Stimulated activated CD8-positive, alpha-beta memory T cell treated with anti-CD3 and anti-CD28 coated beads, Interleukin-2, amount 100 ng/mL, for 48 hours (primary cell): ENCODE results near the gene UNC79.

Source experiments
- DNase-seq, 2 donors: peaks; one replicate each; pipeline ENCODE4 v3.0.0-alpha.2; 2020; ENCODE audit warnings: low read depth in 2 of 2

The UNC79 gene

DNA sequence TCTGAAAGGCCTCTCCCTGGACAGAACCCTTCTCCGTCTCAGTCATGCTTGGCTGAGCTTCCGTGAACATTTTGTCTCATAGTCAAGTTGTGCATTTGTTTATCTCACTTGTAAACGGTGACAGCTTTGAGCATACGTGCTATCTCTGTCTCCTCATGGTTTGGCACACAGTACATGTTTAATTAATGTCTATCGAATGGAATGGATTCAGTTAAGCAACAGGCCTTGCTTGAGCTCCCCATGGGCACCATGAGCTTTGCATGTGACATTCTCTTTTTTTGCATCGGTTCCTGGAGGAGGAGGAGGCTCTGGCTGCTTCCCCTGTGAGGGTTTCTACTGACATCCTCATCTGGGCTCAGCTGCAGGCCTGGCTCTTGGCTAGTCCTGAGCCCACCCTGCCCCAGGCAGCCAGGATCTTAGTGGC lies 277.6 kb downstream of the UNC79 start:
- no peak for DNase-seq

DNA sequence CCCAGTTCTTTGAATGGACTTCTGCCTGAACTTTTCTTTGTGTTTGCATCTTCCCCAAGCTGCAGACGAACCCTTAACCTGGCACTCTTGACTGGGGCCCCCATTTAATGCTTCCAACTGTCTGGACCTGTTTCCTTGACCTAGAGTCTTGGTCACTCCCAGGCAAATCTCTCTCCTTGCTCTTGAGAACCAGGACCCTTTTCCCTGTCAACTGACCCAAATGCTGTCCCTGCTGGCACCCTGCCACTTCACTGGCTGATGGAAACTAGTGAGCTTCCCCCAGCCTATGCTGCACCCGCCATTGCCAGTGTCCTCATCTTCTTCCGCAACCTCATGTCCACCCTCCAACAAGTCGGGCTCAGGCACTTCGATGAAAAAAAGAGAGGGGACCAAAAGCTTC lies 278.1 kb downstream of the UNC79 start:
- DNase-seq: no peak

DNA sequence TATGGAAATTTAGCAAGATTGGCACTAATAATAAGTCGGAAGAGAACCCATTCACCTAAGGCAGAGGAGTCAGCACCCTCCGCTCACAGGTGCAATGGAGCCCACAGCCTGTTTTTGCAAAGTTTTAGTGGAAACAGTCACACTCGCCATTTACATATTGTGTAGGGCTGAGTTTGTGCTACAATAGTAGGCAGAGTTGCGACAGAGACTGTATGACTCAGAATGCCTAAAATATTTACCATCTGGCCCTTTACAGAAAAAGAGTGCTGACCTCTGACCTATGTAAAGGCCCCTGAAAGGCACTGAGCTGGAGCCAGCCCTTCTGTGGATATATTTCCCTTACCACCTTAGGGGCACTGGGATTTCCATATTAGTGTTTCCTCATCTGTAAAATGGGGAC lies 278.5 kb downstream of the UNC79 start:
- DNase-seq: no peak

DNA sequence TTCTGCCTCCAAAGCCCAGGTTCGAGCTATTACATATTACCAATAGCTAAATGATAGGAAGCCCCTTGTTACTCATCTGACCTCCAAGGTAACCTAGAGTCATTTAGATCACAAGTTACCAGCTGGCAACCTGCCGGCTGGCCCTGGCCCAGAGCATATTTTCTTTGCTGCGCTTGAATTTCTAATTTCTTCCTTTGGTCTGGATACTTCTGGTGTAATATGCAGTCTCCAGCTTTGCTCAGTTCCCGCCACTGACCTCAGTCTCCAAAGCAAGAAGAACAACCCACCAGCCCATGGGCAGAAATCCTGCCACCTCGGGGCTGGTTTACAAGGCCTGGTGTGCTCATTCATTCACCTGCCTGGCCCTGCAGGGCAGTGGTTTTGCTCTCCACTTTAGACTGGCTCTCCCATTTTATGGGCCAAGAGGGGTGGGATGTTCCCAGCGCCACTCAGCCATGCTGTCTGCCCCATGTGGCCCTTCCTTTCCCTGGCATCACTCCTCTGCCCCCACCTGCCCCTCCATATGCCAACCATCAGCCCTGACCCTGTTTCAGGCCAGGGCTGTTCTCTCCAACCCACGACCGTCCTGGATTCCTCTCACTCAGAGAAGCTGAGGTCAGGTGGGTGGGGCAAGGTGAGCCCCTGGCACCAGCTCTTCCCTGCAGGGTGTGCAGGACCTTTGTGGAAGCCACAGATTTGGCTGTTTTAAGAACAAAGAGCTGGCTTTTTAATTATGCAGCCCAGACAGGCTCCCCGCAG lies 281.5 kb downstream of the UNC79 start:
- DNase-seq: no peak

DNA sequence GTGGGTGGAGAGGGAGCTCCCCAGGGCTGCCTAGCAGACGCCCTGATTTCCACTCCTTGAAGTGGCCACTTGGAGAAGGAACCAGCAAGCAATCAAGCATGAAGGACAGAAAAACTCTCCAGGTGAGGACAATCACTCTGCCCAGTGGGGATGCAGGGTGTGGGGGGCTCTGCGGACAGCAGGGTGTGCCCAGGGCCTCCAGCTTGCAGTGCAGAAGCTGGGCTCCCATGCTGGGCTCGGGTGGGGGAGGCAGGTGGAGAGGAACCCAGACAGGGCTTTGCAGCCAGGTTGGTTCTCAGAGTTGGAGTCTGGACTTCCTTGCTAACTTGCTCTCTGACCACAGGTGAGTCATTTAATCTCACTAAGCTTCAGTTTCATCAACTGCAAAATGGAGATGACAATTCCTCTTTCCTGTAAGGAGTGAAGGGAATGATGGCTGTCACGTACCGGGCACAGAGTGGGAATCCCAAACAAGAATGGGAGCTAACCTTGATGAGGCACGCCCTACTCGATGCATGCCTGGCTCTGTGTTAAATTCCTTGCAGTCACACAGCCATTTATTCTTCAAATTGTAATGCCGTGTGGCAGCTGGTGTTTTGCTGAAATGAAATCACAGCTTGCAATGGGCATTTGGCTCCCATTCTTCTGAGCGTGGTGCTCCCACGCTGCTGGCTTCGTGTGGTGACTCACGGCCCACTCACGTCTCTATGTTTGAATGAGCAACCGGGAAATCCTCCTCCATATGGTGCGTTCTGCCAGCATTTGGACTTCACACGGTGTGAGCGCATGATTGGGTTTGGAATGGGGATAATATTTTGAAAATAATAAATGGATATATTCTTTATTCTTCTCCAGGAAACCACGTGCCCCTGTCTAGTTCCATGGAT lies 282.3 kb downstream of the UNC79 start:
- no peak for DNase-seq

DNA sequence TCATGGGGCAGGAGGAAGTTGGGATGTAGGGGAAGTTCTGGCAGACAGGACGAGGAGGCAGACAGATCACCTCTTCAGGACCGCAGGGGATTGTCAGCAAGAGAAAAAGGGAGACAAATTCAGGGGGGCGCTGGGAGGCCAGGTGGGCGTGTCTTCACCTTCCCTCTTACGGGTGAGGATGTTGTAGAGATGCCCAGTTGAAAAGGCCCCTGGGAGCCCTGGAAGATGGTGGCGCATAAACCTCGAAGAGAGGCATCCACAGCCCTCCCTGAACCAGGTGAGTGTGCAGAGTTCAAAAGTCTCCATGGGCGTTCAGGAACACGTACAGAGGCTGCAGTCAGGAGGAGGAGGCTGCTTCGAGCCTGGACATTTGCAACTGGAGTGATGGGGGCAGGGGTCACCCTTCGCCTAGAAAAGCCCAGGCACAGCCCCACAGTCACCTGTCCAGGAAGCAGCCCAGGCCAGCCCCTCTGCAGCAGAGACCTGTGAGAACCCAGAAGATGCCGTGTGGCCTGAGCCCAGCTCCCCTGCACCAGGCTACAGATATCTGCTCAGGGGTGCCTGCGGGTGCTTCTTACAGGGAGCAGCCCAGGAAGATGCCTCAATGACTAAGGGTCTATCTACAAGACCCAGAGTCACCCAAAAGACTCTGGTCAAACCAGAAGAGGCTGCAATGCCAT lies 283.1 kb downstream of the UNC79 start:
- no peak for DNase-seq

DNA sequence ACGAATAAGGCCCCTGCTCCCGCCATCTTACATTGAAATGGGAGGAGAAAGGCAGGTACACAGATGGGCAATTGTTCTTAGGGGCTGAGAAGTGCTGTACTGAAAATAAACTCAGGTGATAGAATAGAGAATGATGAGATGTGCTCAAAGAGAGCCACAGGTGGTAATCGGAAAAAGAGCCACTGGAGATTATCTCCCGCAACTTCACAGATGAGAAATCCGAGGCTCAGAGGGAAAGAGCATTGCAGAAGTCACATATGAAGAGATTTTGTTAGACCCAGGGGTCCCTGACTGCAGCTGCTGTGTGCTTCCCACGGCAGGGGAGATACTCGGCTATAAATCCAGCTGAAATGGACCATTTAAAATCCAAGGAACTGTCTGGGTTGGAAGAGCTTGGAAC lies 283.9 kb downstream of the UNC79 start:
- no peak for DNase-seq

DNA sequence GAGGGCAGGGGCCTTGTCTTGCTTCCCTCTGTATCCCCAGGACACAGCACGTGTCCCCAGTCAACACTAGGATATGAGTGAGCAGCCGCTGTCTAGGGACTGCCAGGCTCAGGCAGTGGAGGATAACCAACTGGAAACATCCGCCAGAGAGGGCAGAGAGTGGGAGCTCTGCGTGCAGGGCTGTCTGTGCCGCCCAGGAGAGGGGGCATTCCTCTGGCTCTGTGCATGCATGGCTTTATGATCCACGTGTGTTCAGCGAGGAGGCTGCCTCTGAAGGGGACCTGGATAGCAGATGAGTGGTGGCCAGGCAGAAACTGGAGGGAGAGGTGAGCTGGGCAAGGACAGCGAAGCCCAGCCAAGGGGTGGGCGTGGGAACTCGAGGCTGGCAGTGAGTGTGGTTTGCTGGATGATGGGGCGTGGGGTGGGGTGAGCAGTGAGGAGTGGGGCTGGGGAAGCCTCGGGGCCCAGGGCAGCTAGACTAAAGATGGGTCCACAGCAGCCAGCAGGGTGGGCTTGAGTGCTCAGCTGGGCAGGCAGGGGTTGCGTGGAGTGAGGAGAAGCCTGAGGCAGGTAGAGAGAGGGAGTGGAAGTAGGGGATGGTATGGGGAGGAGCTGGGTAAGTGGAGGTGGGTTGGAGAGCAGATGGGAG lies 284.7 kb downstream of the UNC79 start:
- DNase-seq: no peak

DNA sequence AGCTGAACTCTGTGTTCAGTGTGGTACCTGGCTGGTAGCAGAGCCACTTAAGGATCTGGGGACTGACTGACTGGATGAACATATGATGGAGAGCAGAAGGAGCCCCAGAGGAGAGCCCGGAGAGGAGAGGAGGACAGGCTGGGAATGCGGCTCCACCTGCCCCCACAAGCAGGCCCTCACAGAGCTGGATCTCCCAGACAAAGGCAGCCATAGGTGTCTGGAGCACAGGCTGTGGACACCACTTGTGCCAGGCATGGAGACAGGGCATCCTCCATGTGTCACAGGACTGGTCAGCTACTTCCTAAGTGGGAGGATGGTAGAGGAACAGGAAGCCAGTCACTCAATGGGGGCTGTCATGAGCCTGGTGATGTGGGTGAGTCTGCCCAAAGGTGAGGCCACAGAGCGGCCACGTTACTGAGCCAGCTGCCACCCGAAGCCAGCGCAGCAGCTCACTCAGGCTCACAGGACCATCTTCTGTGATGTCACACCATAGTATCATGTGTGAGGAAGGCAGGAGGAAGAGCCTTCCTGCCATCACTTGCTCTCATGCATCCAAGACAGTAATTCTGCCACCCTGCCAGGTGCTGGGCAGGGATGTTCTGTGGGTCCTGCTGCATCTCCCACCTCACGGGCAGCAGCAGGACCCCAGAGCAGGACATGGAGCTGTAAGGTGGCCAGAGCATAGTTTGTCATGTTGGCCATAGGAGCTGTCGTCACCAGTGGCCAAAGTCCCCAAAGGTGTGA lies 285.4 kb downstream of the UNC79 start:
- DNase-seq: no peak

DNA sequence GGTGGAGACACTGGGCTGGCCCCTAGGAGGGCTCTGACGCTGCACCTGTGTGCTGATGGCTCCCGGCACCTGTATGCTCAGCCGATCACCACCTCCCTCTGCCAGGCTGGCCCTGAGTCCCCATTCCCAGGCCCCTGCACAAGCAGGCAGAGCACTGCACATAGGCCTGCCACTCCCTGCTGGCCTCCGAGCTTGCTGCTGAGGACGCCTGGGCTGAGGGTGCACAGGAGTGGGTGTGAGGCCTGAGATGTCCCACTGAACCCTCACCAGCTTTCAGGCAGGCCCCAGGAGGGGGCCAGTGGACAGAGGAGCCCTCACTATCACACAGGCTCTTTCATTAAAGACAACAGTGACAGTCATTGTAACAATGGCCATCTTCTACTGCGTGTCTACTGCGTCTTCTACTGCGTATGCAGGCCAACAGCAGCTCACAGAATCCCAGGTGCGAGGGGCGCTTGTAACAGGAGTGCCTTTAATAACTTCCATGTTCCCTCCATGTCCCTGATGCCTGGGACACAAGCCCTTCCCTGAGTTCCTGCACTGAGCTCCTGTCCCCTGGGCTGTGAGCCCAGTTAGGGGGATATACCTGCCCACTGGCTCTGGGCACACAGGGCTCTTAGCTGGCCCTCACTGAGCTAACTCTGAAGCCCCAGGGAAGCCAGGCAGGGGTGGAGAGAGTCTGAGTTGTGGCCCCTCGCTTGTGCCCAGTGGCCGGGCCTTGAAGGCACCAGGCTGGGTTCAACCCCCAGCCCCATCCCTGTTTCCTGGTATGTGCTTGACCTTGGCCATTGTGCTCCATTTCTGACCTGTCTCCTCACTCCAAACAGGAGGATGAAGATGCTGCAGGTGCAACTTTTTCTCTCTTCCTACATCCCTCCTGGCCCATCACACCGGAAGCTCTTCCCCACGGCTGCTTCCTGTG lies 286.3 kb downstream of the UNC79 start:
- no peak for DNase-seq

DNA sequence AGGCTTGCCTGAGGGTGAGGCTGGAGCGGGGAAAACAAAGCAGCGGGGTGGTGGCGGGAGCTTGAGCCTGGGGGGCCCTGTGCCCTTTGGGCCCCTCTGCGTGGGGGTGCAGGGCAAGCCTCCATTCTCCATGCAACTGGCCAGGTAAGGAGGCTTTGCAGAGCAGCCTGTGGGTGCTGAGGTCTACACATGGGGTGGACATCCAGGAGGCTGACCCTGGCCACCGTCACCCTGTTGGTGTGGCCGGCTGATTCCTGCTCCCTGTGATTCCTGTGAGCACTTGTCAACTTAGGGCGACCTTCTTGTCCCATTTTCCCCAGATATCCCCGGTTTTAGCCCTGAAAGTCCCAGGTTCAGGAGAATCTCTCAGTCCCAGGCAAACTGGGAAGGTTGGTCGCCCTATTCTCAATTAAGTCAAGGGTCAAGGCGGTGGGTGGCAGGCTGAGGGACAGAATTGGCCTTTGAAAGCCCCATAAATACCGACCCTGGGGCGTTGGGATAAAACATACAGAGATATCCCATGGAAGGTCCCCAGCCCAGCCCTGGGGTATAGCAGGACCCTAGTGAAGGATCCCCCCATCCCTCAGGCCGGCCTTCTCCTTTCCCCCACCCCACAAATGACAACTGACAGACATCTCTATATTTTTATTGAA lies 287.1 kb downstream of the UNC79 start:
- DNase-seq: no peak

DNA sequence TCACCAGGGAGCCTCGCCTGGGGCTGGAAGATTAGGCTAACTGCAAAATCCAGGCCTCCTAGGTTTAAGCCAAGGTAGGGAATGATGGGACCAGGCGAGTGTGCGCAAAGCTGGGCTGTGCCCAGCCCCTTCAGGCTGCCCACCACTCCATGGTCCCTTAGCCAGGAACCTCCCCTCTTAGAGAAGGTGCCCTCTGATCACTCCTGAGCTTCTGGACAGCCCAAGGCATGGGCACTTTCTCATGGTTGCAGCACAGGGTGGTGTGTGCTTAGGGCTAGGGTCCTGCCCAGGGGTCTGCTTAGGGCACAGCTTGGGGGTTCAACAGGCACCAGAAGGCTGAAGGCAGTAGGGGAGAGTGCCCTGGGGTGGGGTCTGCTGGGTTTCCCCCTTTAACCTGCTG lies 288.5 kb downstream of the UNC79 start:
- no peak for DNase-seq

DNA sequence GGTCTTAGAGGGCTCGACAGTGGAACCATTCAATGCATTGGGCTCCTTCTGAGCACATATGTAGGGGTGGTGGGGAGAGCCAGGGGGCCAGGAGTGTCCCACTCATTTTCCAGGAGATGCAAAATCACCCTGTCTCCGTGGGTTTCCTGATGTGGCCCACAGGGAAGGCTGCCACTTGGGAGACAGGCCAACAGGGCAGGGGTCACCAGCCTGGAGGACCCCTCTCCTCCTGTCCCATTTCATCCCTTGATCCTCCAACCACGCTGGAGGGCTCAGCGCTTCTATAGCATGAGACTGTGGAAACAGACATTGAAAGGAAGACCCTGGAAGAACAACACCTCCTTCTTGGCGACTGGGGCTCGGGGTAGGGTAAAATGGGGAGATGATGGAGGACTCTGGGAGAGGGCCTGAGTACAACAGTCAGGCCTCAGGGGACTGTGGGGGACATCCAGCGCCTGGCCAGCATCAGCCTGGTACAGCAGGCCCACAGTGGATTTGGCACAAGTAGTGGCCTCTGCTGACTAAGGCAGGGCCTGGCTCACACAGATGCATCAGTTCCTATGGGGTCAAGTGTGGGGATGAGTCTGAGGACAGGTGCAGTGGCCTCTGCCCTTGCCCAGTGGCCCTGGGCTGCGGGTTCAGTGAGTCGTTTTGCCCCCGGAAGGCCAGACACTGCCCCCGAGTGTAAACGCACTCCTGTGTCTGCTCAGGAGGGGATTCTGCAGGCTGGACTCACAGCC lies 289.5 kb downstream of the UNC79 start:
- DNase-seq: no peak

DNA sequence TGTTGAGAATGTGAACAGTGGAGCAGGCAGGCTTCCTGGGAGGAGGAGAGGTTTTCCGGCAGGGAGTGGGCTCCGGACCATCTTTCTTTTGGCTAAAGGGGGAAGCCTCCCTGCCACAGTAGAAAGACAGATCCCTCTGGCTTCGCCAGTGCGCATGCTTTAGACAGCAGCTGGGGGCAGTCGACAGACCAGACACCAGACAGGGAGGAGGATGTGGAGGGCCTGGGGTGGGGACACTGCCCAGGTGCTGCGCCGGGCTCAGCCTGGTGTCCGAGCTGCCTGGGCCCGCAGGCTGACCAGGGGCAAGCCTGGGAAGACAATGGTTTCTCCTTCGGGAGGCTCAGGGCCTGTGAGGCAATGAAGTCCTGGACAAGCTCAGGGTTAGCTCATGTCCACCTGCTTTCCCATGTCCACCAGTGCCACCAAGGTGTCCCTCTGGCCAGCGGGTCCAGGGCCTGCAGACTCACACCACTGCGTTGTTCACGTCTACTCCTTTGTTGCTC lies 290.3 kb downstream of the UNC79 start:
- no peak for DNase-seq

DNA sequence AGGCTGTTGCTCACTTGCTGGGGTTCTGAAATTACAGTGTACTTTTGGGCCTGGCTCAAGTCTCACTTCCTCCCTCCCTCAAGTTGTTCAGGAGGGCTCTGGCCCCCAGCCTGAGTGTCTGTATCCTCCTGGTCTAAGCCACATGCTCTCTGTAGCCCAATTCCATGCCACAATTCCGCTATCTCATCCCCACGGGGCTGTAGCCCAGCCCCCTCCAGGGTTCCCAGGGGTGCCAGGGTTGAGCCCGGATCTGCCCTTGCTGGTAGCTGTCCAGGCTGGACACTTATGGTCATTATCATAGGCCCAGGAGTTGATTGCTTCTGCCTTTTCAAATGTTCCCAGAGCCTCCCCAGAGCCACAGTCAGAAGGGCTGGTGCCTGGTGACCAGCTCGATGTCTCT lies 292.3 kb downstream of the UNC79 start:
- no peak for DNase-seq

DNA sequence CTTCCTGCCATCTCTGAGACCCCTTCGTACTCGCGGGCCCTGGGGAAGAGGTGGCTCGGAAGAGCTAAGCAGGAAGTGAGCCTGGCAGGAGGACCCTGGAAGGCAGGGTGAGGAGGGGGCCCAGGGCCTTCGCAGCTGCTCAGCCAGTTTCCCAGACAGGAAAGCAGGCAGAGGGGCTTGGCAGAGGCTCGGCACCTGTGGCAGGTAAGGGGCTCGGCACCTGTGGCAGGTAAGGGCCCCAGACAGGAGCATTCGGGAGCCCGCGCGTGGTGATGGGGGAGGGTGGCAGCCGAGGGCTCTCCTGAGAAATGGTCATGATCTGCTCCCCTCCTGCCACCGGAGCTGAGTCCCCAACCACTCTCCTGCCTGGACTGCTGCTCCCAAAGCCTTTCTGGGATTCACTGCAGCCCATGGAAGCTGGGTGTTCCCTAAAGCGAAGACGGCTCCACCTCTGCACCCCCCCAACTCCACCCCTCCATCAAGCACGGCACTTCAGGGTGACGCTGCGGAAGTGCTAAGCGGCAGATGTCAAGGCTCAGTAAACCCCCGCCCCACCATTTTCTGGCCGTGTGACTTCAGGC lies 294.4 kb downstream of the UNC79 start:
- DNase-seq: no peak

DNA sequence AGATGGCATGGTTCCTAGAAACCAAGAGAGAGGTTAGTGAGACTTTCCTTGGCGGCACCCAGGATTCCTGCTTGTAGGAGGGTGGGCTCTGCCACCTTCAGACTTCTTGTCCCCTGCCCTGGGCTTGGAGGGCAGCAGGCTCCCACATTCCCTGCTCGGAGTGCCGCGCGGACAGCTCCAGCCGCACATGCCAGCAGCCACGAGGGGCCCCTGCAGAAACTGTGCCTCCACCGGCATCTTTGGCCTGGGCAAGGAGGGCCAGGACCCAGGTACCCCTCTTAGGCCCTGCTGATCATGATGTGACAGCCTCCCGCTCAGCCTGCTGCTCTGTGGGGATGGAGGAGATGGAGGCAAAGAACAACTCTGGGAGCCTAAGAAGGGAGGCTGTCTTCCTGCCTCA lies 295.3 kb downstream of the UNC79 start:
- DNase-seq: no peak

DNA sequence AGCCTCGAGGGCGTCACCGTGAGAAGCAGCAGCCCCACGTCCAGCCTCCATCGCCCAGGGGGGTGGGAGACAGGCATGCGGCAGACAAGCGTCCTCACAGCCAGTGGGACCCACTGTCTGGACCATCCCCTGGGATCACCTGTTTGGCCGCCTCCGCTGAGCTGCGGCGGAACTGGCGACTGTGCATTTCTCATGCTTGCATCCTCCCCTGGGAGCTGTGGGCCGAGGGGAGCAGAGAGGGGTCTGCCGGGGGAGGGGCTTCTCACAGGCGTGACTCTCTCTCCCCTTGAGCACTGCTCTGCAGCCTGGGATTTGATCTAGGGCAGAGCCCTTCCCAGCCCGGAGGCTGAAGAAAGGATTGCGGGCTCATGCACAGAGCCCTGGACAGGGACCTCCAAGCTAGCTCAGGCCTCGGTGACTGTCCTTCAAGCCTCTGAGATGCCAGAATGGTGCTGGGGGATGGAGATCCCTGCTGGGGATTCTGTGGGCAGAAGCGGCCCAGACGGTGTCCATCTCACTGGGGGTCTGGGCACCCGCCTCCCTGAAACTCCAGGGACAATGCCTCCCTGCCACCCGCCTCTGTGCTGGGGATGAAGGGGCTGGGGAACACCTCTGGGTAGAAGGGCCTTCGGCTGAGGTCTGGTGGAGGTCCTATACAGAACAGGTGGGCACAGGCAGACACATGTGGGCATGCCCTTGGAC lies 296.5 kb downstream of the UNC79 start:
- no peak for DNase-seq
